H1 (cell line): Measurements from ENCODE around the gene CPXM2. TPM values are rescaled to one million over a fixed set of nuclear protein-coding genes. Genes with fewer than 3 reads are reported as not detected.

ENCODE experiments used
- CTCF ChIA-PET: fragments of 300-600 bp; sonication (Branson Sonifier 250); formaldehyde crosslinking; loops from one replicate; lab custom pipeline; 2021; ENCODE audit not compliant: partially characterized antibody; lab: Charles Lee
- POLR2A ChIA-PET: fragments of 300-600 bp; sonication (Branson Sonifier 250); formaldehyde crosslinking; loops from one replicate; lab custom pipeline; 2021; ENCODE audit warnings: inconsistent platforms; ENCODE audit not compliant: partially characterized antibody; lab: Charles Lee
- DNase-seq, 2 experiments: peaks; one replicate each; pipeline versions ENCODE4 v3.0.0 to v3.0.0-alpha.2; 2010 to 2022; ENCODE audit warnings: low spot score in 2 of 2, low read depth in 1 of 2, mixed read lengths in 1 of 2
- FAIRE-seq: peaks from 2 replicates; lab custom pipeline; 2011; peaks lifted over from hg19 to GRCh38; lab: Jason Lieb, UNC
- H2AFZ ChIP-seq: 2 replicates; pipeline ENCODE4 v1.8.1; 2012; ENCODE audit warnings: low read length, inconsistent platforms
- H2AK5ac ChIP-seq: 2 replicates; pipeline ENCODE4 v1.6.1; 2013; ENCODE audit warnings: low read depth, low read length
- H2BK120ac ChIP-seq: replicated peaks from 2 replicates; pipeline ENCODE3; 2013; ENCODE audit warnings: low read depth, low read length, inconsistent platforms
- H2BK12ac ChIP-seq: 2 replicates; pipeline ENCODE4 v1.6.1; 2013; ENCODE audit warnings: low read depth, low read length
- H2BK15ac ChIP-seq: 2 replicates; pipeline ENCODE4 v1.6.1; 2013; ENCODE audit warnings: low read length
- H2BK20ac ChIP-seq: 2 replicates; pipeline ENCODE4 v1.6.1; 2013; ENCODE audit warnings: low read length
- H2BK5ac ChIP-seq: 2 replicates; pipeline ENCODE4 v1.6.1; 2013; ENCODE audit warnings: low read depth, low read length
- H3K14ac ChIP-seq: 2 replicates; pipeline ENCODE4 v1.6.1; 2013; ENCODE audit warnings: inconsistent platforms; ENCODE audit not compliant: insufficient read length
- H3K18ac ChIP-seq: 2 replicates; pipeline ENCODE4 v1.6.1; 2013; ENCODE audit warnings: low read length; ENCODE audit errors: extremely low read depth
- H3K23ac ChIP-seq: 2 replicates; pipeline ENCODE4 v1.6.1; 2013; ENCODE audit warnings: inconsistent platforms; ENCODE audit not compliant: insufficient read length
- H3K23me2 ChIP-seq: 2 replicates; pipeline ENCODE4 v1.6.1; 2013; ENCODE audit warnings: low read depth, low read length
- H3K27ac ChIP-seq: 2 replicates; pipeline ENCODE4 v1.6.1; 2011; ENCODE audit warnings: low read depth, low read length, inconsistent platforms
- H3K27me3 ChIP-seq, 4 experiments: replicated peaks in 1 of 4; 1 replicate in 1 of 4; 2 replicates in 3 of 4; pipeline versions ENCODE4 v1.6.1 to v1.8.1; 2011 to 2013; ENCODE audit warnings: low read length in 3 of 4, mild to moderate bottlenecking in 3 of 4, inconsistent platforms in 2 of 4, mixed read lengths in 2 of 4, moderate library complexity in 1 of 4; ENCODE audit not compliant: control insufficient read depth in 3 of 4, insufficient read depth in 3 of 4; ENCODE audit errors: extremely low read depth in 1 of 4
- H3K36me3 ChIP-seq, 4 experiments: 2 replicates each; pipeline versions ENCODE4 v1.6.1 to v1.8.1; 2011 to 2013; ENCODE audit warnings: mild to moderate bottlenecking in 4 of 4, low read length in 3 of 4, moderate library complexity in 2 of 4, control low read depth in 1 of 4, inconsistent platforms in 1 of 4; ENCODE audit not compliant: insufficient read depth in 4 of 4, control insufficient read depth in 2 of 4
- H3K4ac ChIP-seq: replicated peaks from 2 replicates; pipeline ENCODE3; 2013; ENCODE audit warnings: low read length, low read depth, mixed read lengths, inconsistent platforms; ENCODE audit not compliant: insufficient read length
- H3K4me1 ChIP-seq, 4 experiments: replicated peaks in 1 of 4; 1 replicate in 1 of 4; 2 replicates in 3 of 4; pipeline versions ENCODE4 v1.6.1 to v1.8.1; 2011 to 2013; ENCODE audit warnings: low read length in 3 of 4, inconsistent platforms in 2 of 4, mixed read lengths in 1 of 4; ENCODE audit not compliant: insufficient read depth in 4 of 4, control insufficient read depth in 3 of 4
- H3K4me2 ChIP-seq, 2 experiments: 2 replicates each; pipeline versions ENCODE4 v1.6.1 to v1.8.1; 2011 to 2013; ENCODE audit warnings: low read depth in 2 of 2, low read length in 2 of 2, control low read depth in 1 of 2, inconsistent platforms in 1 of 2, mild to moderate bottlenecking in 1 of 2; ENCODE audit not compliant: insufficient read depth in 1 of 2
- H3K4me3 ChIP-seq, 4 experiments: fragments of 200-600, 300-600 bp in 1 of 4; sonication (generic), shearing (Covaris generic), sonication (Bioruptor Twin) in 1 of 4; 2 replicates each; pipeline versions ENCODE4 v1.5.1 to v1.8.1; 2011 to 2016; ENCODE audit warnings: low read length in 4 of 4, low read depth in 3 of 4, control low read depth in 2 of 4, inconsistent platforms in 2 of 4, mild to moderate bottlenecking in 2 of 4, mixed read lengths in 1 of 4, moderate library complexity in 1 of 4; ENCODE audit not compliant: insufficient read depth in 2 of 4; ENCODE audit errors: extremely low read depth in 1 of 4
- H3K56ac ChIP-seq: replicated peaks from 2 replicates; pipeline ENCODE3; 2013; ENCODE audit warnings: low read depth, mild to moderate bottlenecking, mixed read lengths, low read length, inconsistent platforms; ENCODE audit not compliant: insufficient read length
- H3K79me1 ChIP-seq: 2 replicates; pipeline ENCODE4 v1.6.1; 2013; ENCODE audit warnings: low read depth, low read length, control low read depth
- H3K79me2 ChIP-seq, 2 experiments: 2 replicates each; pipeline versions ENCODE4 v1.6.1 to v1.8.1; 2012 to 2013; ENCODE audit warnings: low read length in 2 of 2, mild to moderate bottlenecking in 2 of 2, inconsistent platforms in 1 of 2; ENCODE audit not compliant: insufficient read depth in 2 of 2, control insufficient read depth in 1 of 2
- H3K9ac ChIP-seq, 4 experiments: replicated peaks in 1 of 4; 1 replicate in 1 of 4; 2 replicates in 3 of 4; pipeline versions ENCODE4 v1.6.1 to v1.8.1; 2011 to 2013; ENCODE audit warnings: low read depth in 3 of 4, low read length in 3 of 4, control low read depth in 2 of 4, mild to moderate bottlenecking in 2 of 4, moderate library complexity in 2 of 4, inconsistent platforms in 1 of 4; ENCODE audit errors: extremely low read depth in 1 of 4
- H3K9me3 ChIP-seq, 2 experiments: 2 replicates each; pipeline versions ENCODE4 v1.6.1 to v1.8.1; 2012 to 2013; ENCODE audit warnings: mild to moderate bottlenecking in 2 of 2, moderate library complexity in 2 of 2, control low read depth in 1 of 2, inconsistent platforms in 1 of 2, low read depth in 1 of 2, low read length in 1 of 2, mixed read lengths in 1 of 2; ENCODE audit not compliant: insufficient read depth in 2 of 2
- H4K20me1 ChIP-seq, 2 experiments: replicated peaks in 1 of 2; 2 replicates each; pipeline versions ENCODE3 to v1.8.1; 2011 to 2013; ENCODE audit warnings: inconsistent platforms in 2 of 2, low read length in 2 of 2, mild to moderate bottlenecking in 1 of 2; ENCODE audit not compliant: insufficient read depth in 2 of 2, control insufficient read depth in 1 of 2
- H4K5ac ChIP-seq: 2 replicates; pipeline ENCODE4 v1.6.1; 2013; ENCODE audit warnings: low read length, low read depth, mixed read lengths, inconsistent platforms; ENCODE audit not compliant: insufficient read length
- H4K8ac ChIP-seq: 2 replicates; pipeline ENCODE4 v1.8.0; 2013; ENCODE audit warnings: mild to moderate bottlenecking, moderate library complexity, low read length, inconsistent platforms; ENCODE audit not compliant: insufficient read depth; ENCODE audit errors: extremely low read depth
- H4K91ac ChIP-seq: replicated peaks from 2 replicates; pipeline ENCODE3; 2013; ENCODE audit warnings: low read length, mixed read lengths, inconsistent platforms; ENCODE audit not compliant: insufficient read length
- WGBS, 2 experiments: shearing (Covaris generic) in 1 of 2; methylation state at CpG; one replicate each; pipeline versions ENCODE4 v1.1.6 to v1.1.7; 2013 to 2015; ENCODE audit warnings: low lambda C conversion rate in 2 of 2, mixed read lengths in 2 of 2, inconsistent platforms in 1 of 2, low coverage in 1 of 2, missing lambda C conversion rate in 1 of 2; ENCODE audit not compliant: insufficient replicate concordance in 2 of 2, insufficient coverage in 1 of 2, insufficient read length in 1 of 2; ENCODE audit errors: extremely low coverage in 1 of 2, missing lambda C conversion rate in 1 of 2; 5-methylcytosine and 5-hydroxymethylcytosine counted together
- polyA plus RNA-seq, 7 experiments: library from polyadenylated mRNA; depleted of rRNA in 3 of 7; stranded (reverse) in 5 of 7; unstranded in 2 of 7; fragments of >200 nt in 5 of 7; fragments of 200-250 nt in 2 of 7; gene quantifications; 1 replicate in 5 of 7; 2 replicates in 1 of 7; 4 replicates in 1 of 7; pipeline versions ENCODE4 v1.2.1 to v1.2.3, GENCODE V29; 2011 to 2013; ENCODE audit warnings: missing spikeins in 2 of 7, mixed read lengths in 2 of 7
- total RNA-seq: library from RNA; stranded (reverse); fragmentation: NEBNext Ultra II Directional; extraction: Animal tissue kit (Norgen Biotek cat#: 25700); gene quantifications from 2 replicates; pipeline ENCODE4 v1.2.1, GENCODE V29; 2021
- TF ChIP-seq, protein P1 (sequence below): IDR thresholded peaks from 2 replicates; pipeline ENCODE4 v1.6.1; 2011; ENCODE audit warnings: low read depth, mild to moderate bottlenecking, low read length; ENCODE audit not compliant: insufficient read depth

The CPXM2 gene
- total and polyA plus RNA-seq, 2 of the 8 experiments (the other 6 are each of a cell fraction or from before 2014, with no cell fraction given), result 2.4 to 2.9 TPM

- FAIRE-seq, result no peak
- CTCF ChIA-PET, result interaction anchor here (0.7 kb wide), 1 partner anchor 162 kb away, joined by 3 read pairs; no protein-coding TSS in a partner anchor
- TF ChIP-seq, protein P1, sequence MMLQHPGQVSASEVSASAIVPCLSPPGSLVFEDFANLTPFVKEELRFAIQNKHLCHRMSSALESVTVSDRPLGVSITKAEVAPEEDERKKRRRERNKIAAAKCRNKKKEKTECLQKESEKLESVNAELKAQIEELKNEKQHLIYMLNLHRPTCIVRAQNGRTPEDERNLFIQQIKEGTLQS, result no peak
These were observed 60.3 kb downstream of the CPXM2 start for GRCh38 chr10:123831259-123831658.

More at GRCh38 chr10:123831259-123831658, 60.3 kb downstream of the CPXM2 start:
- H4K5ac ChIP-seq, result no peak overlapping the region
- no peak overlapping the region for H2AFZ ChIP-seq
- H3K23me2 ChIP-seq, result no peaks in the 10 kb centered on the region
- no peak overlapping the region for H3K4me3 ChIP-seq
- no peak overlapping the region for H3K56ac ChIP-seq
- no peaks in the 10 kb centered on the region for H3K27me3 ChIP-seq
- H4K8ac ChIP-seq, result no peak overlapping the region
- no peak for DNase-seq
- no peak overlapping the region for H3K9ac ChIP-seq
- no peak overlapping the region for H3K18ac ChIP-seq
- WGBS, 2 experiments, result 92% methylated on average over 3 of the region's 3 CpGs; no CpG with 5 or more reads in 1 of the 2 experiments
- no peak overlapping the region for H3K27ac ChIP-seq
- no peaks in the 10 kb centered on the region for H3K79me1 ChIP-seq
- H3K36me3 ChIP-seq, result no peaks in the 10 kb centered on the region
- no peak overlapping the region for H3K4me2 ChIP-seq
- no peak overlapping the region for H2AK5ac ChIP-seq
- peaks cover 0 to 4% (median 0%) of the 10 kb centered on the region in 4 experiments; a peak in 1 of 7 replicates for H3K4me1 ChIP-seq
- H3K23ac ChIP-seq, result no peak overlapping the region
- no peak overlapping the region for H2BK120ac ChIP-seq
- H3K9me3 ChIP-seq, result no peaks in the 10 kb centered on the region
- no peaks in the 10 kb centered on the region for H3K79me2 ChIP-seq
- POLR2A ChIA-PET, result no interaction called here
- H4K20me1 ChIP-seq, result no peaks in the 10 kb centered on the region
- H4K91ac ChIP-seq, result no peak overlapping the region
- no peak overlapping the region for H3K4ac ChIP-seq
- H2BK5ac ChIP-seq, result no peak overlapping the region
- H2BK12ac ChIP-seq, result no peak overlapping the region
- no peak overlapping the region for H2BK15ac ChIP-seq
- H3K14ac ChIP-seq, result no peak overlapping the region
- no peak overlapping the region for H2BK20ac ChIP-seq
